Placental pericyte (primary cell): ENCODE data around the gene ARL6. TPM values are rescaled to one million over a fixed set of nuclear protein-coding genes. Genes with fewer than 3 reads are reported as not detected.

Source experiments
- total RNA-seq: library from RNA; depleted of rRNA; stranded (reverse); fragments of >200 nt; gene quantifications from 2 replicates; pipeline ENCODE4 v1.2.3, GENCODE V29; 2012

The ARL6 gene, protein sequence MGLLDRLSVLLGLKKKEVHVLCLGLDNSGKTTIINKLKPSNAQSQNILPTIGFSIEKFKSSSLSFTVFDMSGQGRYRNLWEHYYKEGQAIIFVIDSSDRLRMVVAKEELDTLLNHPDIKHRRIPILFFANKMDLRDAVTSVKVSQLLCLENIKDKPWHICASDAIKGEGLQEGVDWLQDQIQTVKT
- total RNA-seq = 3.1 and 18.2 TPM in 2 replicates

DNA sequence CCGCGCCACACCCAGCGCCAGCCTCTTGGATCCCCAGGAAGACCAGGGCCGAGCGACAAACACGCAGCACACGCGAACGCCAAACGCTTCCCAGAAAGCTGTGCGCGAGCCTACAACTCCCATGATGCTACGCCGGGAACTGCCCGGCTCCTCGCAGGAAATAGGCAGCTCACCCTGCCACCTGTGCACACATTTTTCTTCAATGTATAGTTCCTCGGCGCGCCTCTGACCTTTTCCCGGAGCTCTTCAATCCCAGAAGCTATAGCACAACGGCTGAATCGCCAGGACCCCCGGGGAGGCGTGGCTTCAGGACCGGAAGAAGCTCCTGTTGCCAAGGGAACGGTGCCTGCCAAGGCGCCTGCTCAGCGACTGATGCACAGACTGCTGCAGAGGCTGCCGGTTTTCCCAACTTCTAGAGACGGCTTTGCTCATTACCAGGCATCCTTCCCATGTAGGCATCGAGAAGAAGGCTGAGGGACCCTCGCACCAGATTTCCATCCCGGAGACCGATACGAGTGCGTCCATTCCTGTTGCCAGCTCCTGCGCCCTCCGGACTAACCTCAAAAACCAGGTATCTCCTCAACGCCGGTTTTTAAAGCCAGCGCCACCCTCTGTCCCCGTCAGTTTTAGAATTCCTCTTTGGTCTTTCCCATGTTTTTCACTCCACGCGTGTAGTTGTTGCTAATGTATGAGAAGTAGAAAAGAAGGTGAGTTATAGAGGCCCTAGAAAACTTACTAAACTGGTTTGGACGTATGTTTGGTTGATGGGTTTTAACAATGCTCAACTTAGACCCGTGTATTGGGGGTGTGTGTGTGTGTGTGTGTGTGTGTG, at the start of gene ARL6:
TSS of gene ARL6 (plus strand) at position 352 of the 832 bp plus-strand sequence. CDS start 3,350 bp downstream, outside the sequence.

DNA sequence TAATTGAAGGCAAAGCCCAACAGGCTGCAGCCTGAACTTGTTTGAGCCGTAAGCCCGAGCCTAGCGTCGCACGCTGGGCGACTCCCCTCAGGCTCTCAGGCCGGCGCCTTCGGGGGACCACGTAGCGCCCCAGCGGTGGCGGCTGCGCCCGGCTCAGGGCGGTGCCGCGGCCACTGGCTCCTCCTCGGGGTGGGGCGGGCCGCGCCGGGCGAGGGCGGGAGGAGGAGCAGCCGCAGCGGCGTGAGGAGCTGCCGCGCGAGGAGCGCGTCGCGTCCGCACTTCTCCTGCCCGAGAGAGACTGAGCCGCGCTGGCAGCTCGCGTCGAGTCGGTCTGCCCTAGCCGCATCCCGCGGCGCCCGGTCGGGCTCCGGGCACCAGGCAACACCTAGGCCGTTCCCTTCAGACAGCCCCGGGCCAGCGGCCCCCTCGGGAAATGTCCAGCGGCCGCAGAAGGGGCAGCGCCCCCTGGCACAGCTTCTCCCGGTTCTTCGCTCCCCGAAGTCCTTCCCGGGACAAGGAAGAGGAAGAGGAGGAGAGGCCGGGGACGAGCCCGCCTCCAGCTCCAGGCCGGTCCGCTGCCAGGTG, 57.3 kb downstream of the ARL6 start, which contains the start of gene CRYBG3:
TSS of gene CRYBG3 (plus strand) at position 238 of the 585 bp plus-strand sequence. CDS start at position 434, 196 bp downstream.

Other genes with a start within 250 kb of the ARL6 start
- gene CRYBG3, start 57.3 kb downstream of the ARL6 start, total RNA-seq = 13.6 and 21.6 TPM in 2 replicates
- gene RIOX2, start 207.7 kb downstream of the ARL6 start, total RNA-seq = 24.1 and 35.6 TPM in 2 replicates